ENCODE data around the gene MLF2. TPM values are rescaled to one million over a fixed set of nuclear protein-coding genes. Genes with fewer than 3 reads are reported as not detected.

Gene MLF2
- total and polyA plus RNA-seq, 11 donors, result 126 to 231 (median 152) TPM

- Histone ChIP-seq H3K4me3 (peak overlapping the region in 10 of 12 donors; percentile 70 to 100 (median 90)), H3K36me3 (peaks cover 0 to 10% (median 1%) of the 10 kb centered on the region in 9 donors), H3K4me1 (peaks cover 4 to 55% (median 40%) of the 10 kb centered on the region in 12 donors), H3K27ac (peak overlapping the region; percentile 80 to 99 (median 94)), H3K27me3 (peaks cover 0 to 4% (median 0%) of the 10 kb centered on the region in 9 donors), H3K9me3 (no peaks in the 10 kb centered on the region)
- TF ChIP-seq CTCF (IDR thresholded peaks at IDR 0.05) (no peak), POLR2A (IDR thresholded peaks at IDR 0.05) (no peak)
- DNase-seq (no peak), ATAC-seq (no peak)
- intact Hi-C loops (cut with DNase I), result loop anchor here in 1 of 10 donors (5.0 kb wide), 1 partner anchor 153 kb away; no protein-coding TSS in a partner anchor
- WGBS, 4 donors, result 25 to 30% (median 27%) methylated on average over 7 of the region's 7 CpGs
These were observed 12.2 kb upstream of the MLF2 start for GRCh38 chr12:6765048-6765633.

- H3K36me3 ChIP-seq, result peaks cover 0 to 1% (median 0%) of the 10 kb centered on the region in 9 donors
- no peaks in the 10 kb centered on the region for H3K9me3 ChIP-seq
- peak; percentile 94 to 97 (median 95) for DNase-seq
- ATAC-seq, result peak; percentile 86 to 91 (median 88)
- 1 to 3% (median 2%) methylated on average over 14 to 16 of the region's 16 CpGs for WGBS, 4 donors
- TF ChIP-seq CTCF (IDR thresholded peaks at IDR 0.05) (no peak), POLR2A (IDR thresholded peaks at IDR 0.05) (peak in 1 of 2 donors; percentile 42)
- H3K4me1 ChIP-seq, result peaks cover 4 to 53% (median 39%) of the 10 kb centered on the region in 12 donors
- peak overlapping the region in 11 of 12 donors; percentile 7 to 100 (median 41) for H3K4me3 ChIP-seq
- intact Hi-C loops (cut with DNase I), result loop anchor here in 2 of 10 donors (1.0 kb wide), 1 partner anchor 11 kb away; the partner anchor contains the start of gene MLF2 (in 2 of the 2)
- H3K27me3 ChIP-seq, result peaks cover 0 to 4% (median 0%) of the 10 kb centered on the region in 9 donors
- H3K27ac ChIP-seq, result peak overlapping the region; percentile 80 to 99 (median 94)
These were observed 11.3 kb upstream of the MLF2 start for GRCh38 chr12:6764011-6764828.

- intact Hi-C loops (cut with DNase I), result no loop called here
- TF ChIP-seq POLR2A (IDR thresholded peaks at IDR 0.05), result no peak
- DNase-seq, result no peak
- Histone ChIP-seq H3K4me1 (peaks cover 4 to 44% (median 34%) of the 10 kb centered on the region in 12 donors), H3K4me3 (peak overlapping the region in 5 of 12 donors; percentile 22 to 100 (median 93)), H3K27ac (peak overlapping the region; percentile 80 to 99 (median 94)), H3K36me3 (no peaks in the 10 kb centered on the region), H3K9me3 (no peaks in the 10 kb centered on the region), H3K27me3 (peaks cover 0 to 4% (median 0%) of the 10 kb centered on the region in 9 donors)
- WGBS, 4 donors, result 68 to 79% (median 70%) methylated on average over 4 of the region's 4 CpGs
- no peak for ATAC-seq
These were observed 10.4 kb upstream of the MLF2 start for GRCh38 chr12:6763380-6763779.

- intact Hi-C loops (cut with DNase I), result no loop called here
- DNase-seq, result no peak
- Histone ChIP-seq H3K27me3 (no peaks in the 10 kb centered on the region), H3K9me3 (no peaks in the 10 kb centered on the region), H3K27ac (no peak overlapping the region), H3K36me3 (no peaks in the 10 kb centered on the region), H3K4me3 (no peak overlapping the region), H3K4me1 (peaks cover 0 to 34% (median 14%) of the 10 kb centered on the region in 12 donors)
- ATAC-seq, result no peak
- WGBS, 4 donors, result 86 to 92% (median 89%) methylated on average over 5 of the region's 5 CpGs
- TF ChIP-seq POLR2A (IDR thresholded peaks at IDR 0.05) (no peak), CTCF (IDR thresholded peaks at IDR 0.05) (no peak)
These were observed 6.8 kb upstream of the MLF2 start for GRCh38 chr12:6759741-6760140.
